Measurements from ENCODE around the gene DDX27.

DNA sequence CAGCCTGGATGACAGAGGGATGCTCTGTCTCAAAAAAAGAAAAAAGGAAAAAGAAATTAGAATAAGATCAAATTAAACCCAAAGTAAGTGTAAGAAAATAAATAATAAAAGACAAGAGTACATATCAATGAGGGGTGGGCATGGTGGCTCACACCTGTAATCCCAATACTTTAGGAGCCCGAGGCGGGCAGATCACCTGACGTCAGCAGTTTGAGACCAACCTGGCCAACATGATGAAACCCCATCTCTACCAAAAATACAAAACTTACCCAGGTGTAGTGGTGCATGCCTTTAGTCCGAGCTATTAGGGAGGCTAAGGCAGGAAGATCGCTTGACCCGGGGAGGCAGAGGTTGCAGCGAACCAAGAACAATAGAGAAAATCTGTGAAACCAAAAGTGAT, 16.2 kb upstream of the DDX27 start:
- no peak for TF ChIP-seq FOXA1 (IDR thresholded peaks at IDR 0.05)
- TF ChIP-seq, protein P1, sequence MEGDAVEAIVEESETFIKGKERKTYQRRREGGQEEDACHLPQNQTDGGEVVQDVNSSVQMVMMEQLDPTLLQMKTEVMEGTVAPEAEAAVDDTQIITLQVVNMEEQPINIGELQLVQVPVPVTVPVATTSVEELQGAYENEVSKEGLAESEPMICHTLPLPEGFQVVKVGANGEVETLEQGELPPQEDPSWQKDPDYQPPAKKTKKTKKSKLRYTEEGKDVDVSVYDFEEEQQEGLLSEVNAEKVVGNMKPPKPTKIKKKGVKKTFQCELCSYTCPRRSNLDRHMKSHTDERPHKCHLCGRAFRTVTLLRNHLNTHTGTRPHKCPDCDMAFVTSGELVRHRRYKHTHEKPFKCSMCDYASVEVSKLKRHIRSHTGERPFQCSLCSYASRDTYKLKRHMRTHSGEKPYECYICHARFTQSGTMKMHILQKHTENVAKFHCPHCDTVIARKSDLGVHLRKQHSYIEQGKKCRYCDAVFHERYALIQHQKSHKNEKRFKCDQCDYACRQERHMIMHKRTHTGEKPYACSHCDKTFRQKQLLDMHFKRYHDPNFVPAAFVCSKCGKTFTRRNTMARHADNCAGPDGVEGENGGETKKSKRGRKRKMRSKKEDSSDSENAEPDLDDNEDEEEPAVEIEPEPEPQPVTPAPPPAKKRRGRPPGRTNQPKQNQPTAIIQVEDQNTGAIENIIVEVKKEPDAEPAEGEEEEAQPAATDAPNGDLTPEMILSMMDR (IDR thresholded peaks at IDR 0.05; ENCODE audit: low read depth, low read length, missing input control) = no peak
- no peak for TF ChIP-seq EGR1 (IDR thresholded peaks at IDR 0.05; ENCODE audit: low read depth in 2 of 2)
- TF ChIP-seq GABPA (IDR thresholded peaks at IDR 0.05 in 1 of 2, conservative IDR thresholded peaks at IDR 0.05 in 1 of 2) = no peak
- TF ChIP-seq, protein P2, sequence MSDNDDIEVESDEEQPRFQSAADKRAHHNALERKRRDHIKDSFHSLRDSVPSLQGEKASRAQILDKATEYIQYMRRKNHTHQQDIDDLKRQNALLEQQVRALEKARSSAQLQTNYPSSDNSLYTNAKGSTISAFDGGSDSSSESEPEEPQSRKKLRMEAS (IDR thresholded peaks at IDR 0.05) = no peak
- TF ChIP-seq TAF1 (conservative IDR thresholded peaks at IDR 0.05) = no peak
- TF ChIP-seq, protein P3, sequence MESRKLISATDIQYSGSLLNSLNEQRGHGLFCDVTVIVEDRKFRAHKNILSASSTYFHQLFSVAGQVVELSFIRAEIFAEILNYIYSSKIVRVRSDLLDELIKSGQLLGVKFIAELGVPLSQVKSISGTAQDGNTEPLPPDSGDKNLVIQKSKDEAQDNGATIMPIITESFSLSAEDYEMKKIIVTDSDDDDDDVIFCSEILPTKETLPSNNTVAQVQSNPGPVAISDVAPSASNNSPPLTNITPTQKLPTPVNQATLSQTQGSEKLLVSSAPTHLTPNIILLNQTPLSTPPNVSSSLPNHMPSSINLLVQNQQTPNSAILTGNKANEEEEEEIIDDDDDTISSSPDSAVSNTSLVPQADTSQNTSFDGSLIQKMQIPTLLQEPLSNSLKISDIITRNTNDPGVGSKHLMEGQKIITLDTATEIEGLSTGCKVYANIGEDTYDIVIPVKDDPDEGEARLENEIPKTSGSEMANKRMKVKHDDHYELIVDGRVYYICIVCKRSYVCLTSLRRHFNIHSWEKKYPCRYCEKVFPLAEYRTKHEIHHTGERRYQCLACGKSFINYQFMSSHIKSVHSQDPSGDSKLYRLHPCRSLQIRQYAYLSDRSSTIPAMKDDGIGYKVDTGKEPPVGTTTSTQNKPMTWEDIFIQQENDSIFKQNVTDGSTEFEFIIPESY (IDR thresholded peaks at IDR 0.05) = no peak
- no peak for TF ChIP-seq JUND (IDR thresholded peaks at IDR 0.05)
- no peak for TF ChIP-seq RXRA (IDR thresholded peaks at IDR 0.05)
- TF ChIP-seq, protein P4, sequence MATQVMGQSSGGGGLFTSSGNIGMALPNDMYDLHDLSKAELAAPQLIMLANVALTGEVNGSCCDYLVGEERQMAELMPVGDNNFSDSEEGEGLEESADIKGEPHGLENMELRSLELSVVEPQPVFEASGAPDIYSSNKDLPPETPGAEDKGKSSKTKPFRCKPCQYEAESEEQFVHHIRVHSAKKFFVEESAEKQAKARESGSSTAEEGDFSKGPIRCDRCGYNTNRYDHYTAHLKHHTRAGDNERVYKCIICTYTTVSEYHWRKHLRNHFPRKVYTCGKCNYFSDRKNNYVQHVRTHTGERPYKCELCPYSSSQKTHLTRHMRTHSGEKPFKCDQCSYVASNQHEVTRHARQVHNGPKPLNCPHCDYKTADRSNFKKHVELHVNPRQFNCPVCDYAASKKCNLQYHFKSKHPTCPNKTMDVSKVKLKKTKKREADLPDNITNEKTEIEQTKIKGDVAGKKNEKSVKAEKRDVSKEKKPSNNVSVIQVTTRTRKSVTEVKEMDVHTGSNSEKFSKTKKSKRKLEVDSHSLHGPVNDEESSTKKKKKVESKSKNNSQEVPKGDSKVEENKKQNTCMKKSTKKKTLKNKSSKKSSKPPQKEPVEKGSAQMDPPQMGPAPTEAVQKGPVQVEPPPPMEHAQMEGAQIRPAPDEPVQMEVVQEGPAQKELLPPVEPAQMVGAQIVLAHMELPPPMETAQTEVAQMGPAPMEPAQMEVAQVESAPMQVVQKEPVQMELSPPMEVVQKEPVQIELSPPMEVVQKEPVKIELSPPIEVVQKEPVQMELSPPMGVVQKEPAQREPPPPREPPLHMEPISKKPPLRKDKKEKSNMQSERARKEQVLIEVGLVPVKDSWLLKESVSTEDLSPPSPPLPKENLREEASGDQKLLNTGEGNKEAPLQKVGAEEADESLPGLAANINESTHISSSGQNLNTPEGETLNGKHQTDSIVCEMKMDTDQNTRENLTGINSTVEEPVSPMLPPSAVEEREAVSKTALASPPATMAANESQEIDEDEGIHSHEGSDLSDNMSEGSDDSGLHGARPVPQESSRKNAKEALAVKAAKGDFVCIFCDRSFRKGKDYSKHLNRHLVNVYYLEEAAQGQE (IDR thresholded peaks at IDR 0.05) = no peak
- TF ChIP-seq, protein P5, sequence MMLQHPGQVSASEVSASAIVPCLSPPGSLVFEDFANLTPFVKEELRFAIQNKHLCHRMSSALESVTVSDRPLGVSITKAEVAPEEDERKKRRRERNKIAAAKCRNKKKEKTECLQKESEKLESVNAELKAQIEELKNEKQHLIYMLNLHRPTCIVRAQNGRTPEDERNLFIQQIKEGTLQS (IDR thresholded peaks at IDR 0.05) = no peak
- no peak for TF ChIP-seq YY1 (IDR thresholded peaks at IDR 0.05)
